Stomach (tissue), 4 donors: ENCODE results near the gene SCAF1.

Experiments
- EP300 ChIP-seq: sonication (generic); formaldehyde crosslinking; IDR thresholded peaks from one replicate; pipeline ENCODE4 v1.6.1; 2017; ENCODE audit warnings: antibody characterized with exemption
- POLR2A ChIP-seq, 4 donors: fragments of 450-650 bp; IDR thresholded peaks; one replicate each; pipeline ENCODE4 v1.6.1; 2016; ENCODE audit warnings: antibody characterized with exemption in 4 of 4, control low read depth in 2 of 4, mild to moderate bottlenecking in 1 of 4, moderate library complexity in 1 of 4
- POLR2AphosphoS5 ChIP-seq, 3 donors: sonication (generic); formaldehyde crosslinking; IDR thresholded peaks; one replicate each; pipeline ENCODE4 v1.6.1; 2016; ENCODE audit warnings: antibody characterized with exemption in 3 of 3
- TF ChIP-seq, protein P1 (sequence below), 7 experiments: fragments of 450-650 bp in 4 of 7; fragments of 200-600 bp in 3 of 7; sonication (generic) in 3 of 7; IDR thresholded peaks; one replicate each; pipeline ENCODE4 v1.5.1; 2016 to 2019; ENCODE audit warnings: antibody characterized with exemption in 7 of 7, control low read depth in 2 of 7, mild to moderate bottlenecking in 1 of 7

DNA sequence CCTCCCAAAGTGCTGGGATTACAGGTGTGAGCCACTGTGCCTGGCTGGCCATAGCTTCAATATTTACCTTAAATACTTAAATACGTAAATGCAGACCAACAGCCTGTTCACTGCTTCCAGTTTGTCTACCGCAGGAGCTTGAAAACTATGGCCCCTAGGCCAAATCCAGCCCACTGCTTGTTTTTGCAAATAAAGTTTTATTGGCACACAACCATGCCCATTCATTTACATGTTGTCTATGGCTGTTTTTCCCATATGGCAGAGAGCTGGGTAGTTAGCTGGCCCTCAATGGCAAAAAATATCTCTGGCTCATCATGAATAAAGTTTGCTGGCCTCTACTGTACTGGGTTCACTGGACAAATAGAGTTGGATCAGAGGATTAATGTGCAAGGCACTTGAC lies 39.2 kb upstream of the SCAF1 start:
- TF ChIP-seq POLR2AphosphoS5 (IDR thresholded peaks at IDR 0.05) (no peak), POLR2A (IDR thresholded peaks at IDR 0.05) (no peak), EP300 (no peak)
- TF ChIP-seq, protein P1, sequence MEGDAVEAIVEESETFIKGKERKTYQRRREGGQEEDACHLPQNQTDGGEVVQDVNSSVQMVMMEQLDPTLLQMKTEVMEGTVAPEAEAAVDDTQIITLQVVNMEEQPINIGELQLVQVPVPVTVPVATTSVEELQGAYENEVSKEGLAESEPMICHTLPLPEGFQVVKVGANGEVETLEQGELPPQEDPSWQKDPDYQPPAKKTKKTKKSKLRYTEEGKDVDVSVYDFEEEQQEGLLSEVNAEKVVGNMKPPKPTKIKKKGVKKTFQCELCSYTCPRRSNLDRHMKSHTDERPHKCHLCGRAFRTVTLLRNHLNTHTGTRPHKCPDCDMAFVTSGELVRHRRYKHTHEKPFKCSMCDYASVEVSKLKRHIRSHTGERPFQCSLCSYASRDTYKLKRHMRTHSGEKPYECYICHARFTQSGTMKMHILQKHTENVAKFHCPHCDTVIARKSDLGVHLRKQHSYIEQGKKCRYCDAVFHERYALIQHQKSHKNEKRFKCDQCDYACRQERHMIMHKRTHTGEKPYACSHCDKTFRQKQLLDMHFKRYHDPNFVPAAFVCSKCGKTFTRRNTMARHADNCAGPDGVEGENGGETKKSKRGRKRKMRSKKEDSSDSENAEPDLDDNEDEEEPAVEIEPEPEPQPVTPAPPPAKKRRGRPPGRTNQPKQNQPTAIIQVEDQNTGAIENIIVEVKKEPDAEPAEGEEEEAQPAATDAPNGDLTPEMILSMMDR (IDR thresholded peaks at IDR 0.05) = no peak
